NB4 (cell line): ENCODE data around the gene IL21R.

ENCODE experiments used
- CTCF ChIP-seq: IDR thresholded peaks from one replicate; pipeline ENCODE4 v1.5.1; 2012; ENCODE audit warnings: low read depth, low read length
- MAX ChIP-seq: IDR thresholded peaks from 2 replicates; pipeline ENCODE4 v1.6.1; 2011; ENCODE audit warnings: low read depth, low read length
- MYC ChIP-seq: IDR thresholded peaks from 2 replicates; pipeline ENCODE4 v1.6.1; 2011; ENCODE audit warnings: low read depth, low read length
- POLR2A ChIP-seq: IDR thresholded peaks from 2 replicates; pipeline ENCODE4 v1.6.1; 2011; ENCODE audit warnings: mild to moderate bottlenecking; ENCODE audit not compliant: insufficient read length; ENCODE audit errors: extremely low read depth

GRCh38 chr16:27452569-27453493 lies 50.9 kb downstream of the IL21R start:
- TF ChIP-seq CTCF (no peak), POLR2A (no peak), MAX (no peak), MYC (no peak)
